MCF 10A (cell line): ENCODE results near the gene CFAP58. TPM values are rescaled to one million over a fixed set of nuclear protein-coding genes. Genes with fewer than 3 reads are reported as not detected.

Experiments
- BruUV-seq: library from RNA; stranded (reverse); fragments of 400-500 nt; replicated peaks from 2 replicates; lab custom pipeline; 2021; lab: Mats Ljungman, UMichigan
- CTCF ChIA-PET: fragments of 300-600 bp; sonication (Branson Sonifier 250); formaldehyde crosslinking; extraction: SDS; loops from one replicate; lab custom pipeline; 2021; ENCODE audit warnings: antibody characterized with exemption, inconsistent platforms; lab: Yijun Ruan, JAX
- POLR2A ChIA-PET: fragments of 300-600, 350-650 bp; sonication (Branson Sonifier 250); formaldehyde crosslinking; extraction: SDS; loops from one replicate; lab custom pipeline; 2020; ENCODE audit warnings: antibody characterized with exemption, inconsistent platforms; lab: Yijun Ruan, JAX
- DNase-seq: peaks from one replicate; pipeline ENCODE4 v3.0.0-alpha.2; 2018; ENCODE audit not compliant: unreplicated experiment
- H3K27ac Mint-ChIP-seq: one replicate; pipeline ENCODE4 v1.8.0; 2022; ENCODE audit warnings: mild to moderate bottlenecking, low read depth, mixed read lengths; ENCODE audit not compliant: unreplicated experiment
- H3K27me3 Mint-ChIP-seq: one replicate; pipeline ENCODE4 v1.8.0; 2022; ENCODE audit warnings: mixed read lengths; ENCODE audit not compliant: insufficient read depth, unreplicated experiment
- H3K36me3 Mint-ChIP-seq: one replicate; pipeline ENCODE4 v1.8.0; 2022; ENCODE audit warnings: mild to moderate bottlenecking, moderate library complexity, mixed read lengths; ENCODE audit not compliant: insufficient read depth, unreplicated experiment
- H3K4me1 Mint-ChIP-seq: one replicate; pipeline ENCODE4 v1.8.0; 2022; ENCODE audit warnings: mixed read lengths; ENCODE audit not compliant: insufficient read depth, unreplicated experiment
- H3K4me3 Mint-ChIP-seq: one replicate; pipeline ENCODE4 v1.8.0; 2022; ENCODE audit warnings: mild to moderate bottlenecking, moderate library complexity, mixed read lengths; ENCODE audit not compliant: unreplicated experiment
- H3K9me3 Mint-ChIP-seq: one replicate; pipeline ENCODE4 v1.8.0; 2022; ENCODE audit warnings: mixed read lengths; ENCODE audit not compliant: unreplicated experiment
- intact Hi-C: fragments of 100-400 bp; cut with micrococcal nuclease; formaldehyde crosslinking; loops from 2 replicates; pipeline ENCODE4 v1.14.1; 2022
- total RNA-seq: library from RNA; stranded (reverse); gene quantifications from 2 replicates; pipeline ENCODE4 v1.2.3, GENCODE V29; 2022
- TF ChIP-seq, protein P1 (sequence below): fragments of 200-600 bp; IDR thresholded peaks from one replicate; pipeline ENCODE4 v1.8.0; 2022; ENCODE audit warnings: antibody characterized with exemption, mild to moderate bottlenecking; ENCODE audit not compliant: unreplicated experiment

CFAP58 gene
- total RNA-seq, 1 experiment from 2014 or later = 0.89 TPM

DNA sequence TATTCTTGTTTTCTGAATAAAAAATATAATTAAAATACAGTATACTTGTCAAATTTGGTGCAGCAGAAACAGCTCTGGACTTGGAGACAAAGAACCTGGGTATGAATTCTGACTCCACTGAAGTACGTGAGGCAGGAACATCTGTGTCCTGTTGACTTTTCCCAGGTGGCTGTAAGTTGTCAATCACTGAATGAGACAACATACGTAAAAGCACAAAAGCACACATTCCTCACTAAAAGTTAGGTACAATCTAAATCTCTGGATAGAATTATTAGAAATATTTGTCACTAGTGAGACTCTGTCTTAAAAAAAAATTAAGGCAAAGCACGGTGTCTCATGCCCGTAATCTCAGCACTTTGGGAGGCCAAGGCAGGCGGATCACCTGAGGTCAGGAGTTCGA, 18.1 kb downstream of the CFAP58 start:
- no peaks in the 10 kb centered on the region for H3K9me3 Mint-ChIP-seq
- CTCF ChIA-PET = interaction anchor here (0.8 to 1.4 kb wide), 3 partner anchors 10 to 97 kb away, joined by 3 to 4 read pairs (median 3); no protein-coding TSS in a partner anchor

DNA sequence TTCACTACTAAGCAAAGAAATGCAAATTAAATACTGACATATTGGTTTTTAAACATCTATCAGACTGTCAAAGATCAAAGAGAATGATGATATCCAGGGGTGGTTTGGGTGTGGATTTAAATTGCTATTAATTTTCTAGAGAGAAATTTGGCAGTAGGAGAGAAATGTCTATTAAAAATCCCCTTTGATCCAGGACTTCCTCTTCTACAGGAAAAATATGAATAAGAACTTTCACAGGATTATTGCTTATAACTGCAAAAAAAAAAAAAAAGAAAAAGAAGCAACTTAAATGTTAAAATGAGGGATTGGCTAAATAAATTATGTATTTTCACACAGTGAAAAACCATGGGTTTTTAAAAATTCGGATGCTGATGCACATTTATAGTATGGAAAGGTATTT, 21.0 kb downstream of the CFAP58 start:
- intact Hi-C loops = no loop called here
- Mint-ChIP-seq H3K9me3 (no peaks in the 10 kb centered on the region), H3K27me3 (no peaks in the 10 kb centered on the region), H3K36me3 (no peaks in the 10 kb centered on the region), H3K4me3 (no peak overlapping the region), H3K4me1 (peaks cover 7% of the 10 kb centered on the region), H3K27ac (no peak overlapping the region)
- no TSS peak for BruUV-seq
- ChIA-PET POLR2A (no interaction called here), CTCF (interaction anchor here (0.7 to 1.1 kb wide), 2 partner anchors 24 to 33 kb away, joined by 4 to 6 read pairs; no protein-coding TSS in a partner anchor)
- TF ChIP-seq, protein P1, sequence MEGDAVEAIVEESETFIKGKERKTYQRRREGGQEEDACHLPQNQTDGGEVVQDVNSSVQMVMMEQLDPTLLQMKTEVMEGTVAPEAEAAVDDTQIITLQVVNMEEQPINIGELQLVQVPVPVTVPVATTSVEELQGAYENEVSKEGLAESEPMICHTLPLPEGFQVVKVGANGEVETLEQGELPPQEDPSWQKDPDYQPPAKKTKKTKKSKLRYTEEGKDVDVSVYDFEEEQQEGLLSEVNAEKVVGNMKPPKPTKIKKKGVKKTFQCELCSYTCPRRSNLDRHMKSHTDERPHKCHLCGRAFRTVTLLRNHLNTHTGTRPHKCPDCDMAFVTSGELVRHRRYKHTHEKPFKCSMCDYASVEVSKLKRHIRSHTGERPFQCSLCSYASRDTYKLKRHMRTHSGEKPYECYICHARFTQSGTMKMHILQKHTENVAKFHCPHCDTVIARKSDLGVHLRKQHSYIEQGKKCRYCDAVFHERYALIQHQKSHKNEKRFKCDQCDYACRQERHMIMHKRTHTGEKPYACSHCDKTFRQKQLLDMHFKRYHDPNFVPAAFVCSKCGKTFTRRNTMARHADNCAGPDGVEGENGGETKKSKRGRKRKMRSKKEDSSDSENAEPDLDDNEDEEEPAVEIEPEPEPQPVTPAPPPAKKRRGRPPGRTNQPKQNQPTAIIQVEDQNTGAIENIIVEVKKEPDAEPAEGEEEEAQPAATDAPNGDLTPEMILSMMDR = no peak
- DNase-seq = no peak

More for the DNA sequence above, 18.1 kb downstream of the CFAP58 start:
- BruUV-seq = no TSS peak
- Mint-ChIP-seq H3K4me1 (peaks cover 3% of the 10 kb centered on the region), H3K27me3 (no peaks in the 10 kb centered on the region), H3K27ac (no peak overlapping the region), H3K36me3 (no peaks in the 10 kb centered on the region), H3K4me3 (no peak overlapping the region)
- POLR2A ChIA-PET = no interaction called here
- no peak for DNase-seq
- intact Hi-C loops = no loop called here
- TF ChIP-seq, protein P1 = no peak

DNA sequence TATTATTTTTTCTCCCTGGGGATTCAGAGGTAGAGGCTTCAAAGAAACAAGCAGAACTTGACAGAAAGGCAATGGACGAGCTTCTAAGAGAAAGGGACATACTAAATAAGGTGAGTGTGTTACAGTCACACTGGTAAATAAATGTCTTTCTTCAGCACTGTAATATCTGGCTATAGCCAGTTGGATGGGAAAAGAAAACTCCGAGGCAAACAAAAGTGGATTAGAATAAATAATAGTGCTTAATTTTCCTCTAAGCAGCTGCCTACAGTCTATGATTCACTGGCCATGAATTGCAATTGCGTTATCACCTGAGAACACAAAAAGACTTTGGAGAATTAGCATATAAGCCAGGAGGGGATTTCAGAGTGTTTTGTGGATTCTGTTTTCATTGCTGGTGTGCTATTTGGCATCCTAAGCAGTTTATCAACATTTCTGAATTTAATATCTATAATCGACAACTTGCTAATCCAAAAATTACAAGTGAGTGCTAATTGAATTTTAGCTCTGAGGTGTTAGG, 23.2 kb downstream of the CFAP58 start:
- Mint-ChIP-seq H3K27ac (no peak overlapping the region), H3K4me3 (no peak overlapping the region), H3K4me1 (peaks cover 7% of the 10 kb centered on the region), H3K9me3 (no peaks in the 10 kb centered on the region), H3K36me3 (no peaks in the 10 kb centered on the region), H3K27me3 (no peaks in the 10 kb centered on the region)
- BruUV-seq = no TSS peak
- ChIA-PET POLR2A (interaction anchor here (0.7 kb wide), 1 partner anchor 97 kb away, joined by 3 read pairs; no protein-coding TSS in a partner anchor), CTCF (interaction anchor here (0.5 to 0.8 kb wide), 2 partner anchors 50 to 86 kb away, joined by 3 read pairs; no protein-coding TSS in a partner anchor)
- intact Hi-C loops = no loop called here
- DNase-seq = peak; percentile 17
- TF ChIP-seq, protein P1 = no peak

DNA sequence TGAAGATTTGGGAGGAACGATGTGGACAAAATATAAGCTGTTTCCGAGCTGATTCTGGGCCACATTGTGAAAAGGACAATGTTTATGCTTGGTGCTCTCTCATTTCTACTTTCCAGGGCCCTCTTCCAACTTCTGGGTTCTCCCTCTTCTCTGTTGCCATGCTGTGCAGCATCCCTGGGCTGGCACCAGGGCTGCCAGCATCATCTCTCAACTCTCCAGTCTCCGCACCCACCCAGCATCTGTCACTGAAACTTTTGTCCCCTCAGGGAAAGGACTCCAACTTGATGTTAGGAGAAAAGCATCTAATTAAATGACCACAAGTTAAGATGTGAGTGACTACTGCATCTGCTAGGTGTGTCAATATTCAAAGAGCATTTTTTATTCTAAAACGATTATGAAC, 26.7 kb downstream of the CFAP58 start:
- Mint-ChIP-seq H3K4me1 (peaks cover 7% of the 10 kb centered on the region), H3K36me3 (no peaks in the 10 kb centered on the region), H3K27ac (no peak overlapping the region), H3K9me3 (no peaks in the 10 kb centered on the region), H3K27me3 (no peaks in the 10 kb centered on the region), H3K4me3 (no peak overlapping the region)
- TF ChIP-seq, protein P1 = no peak
- no peak for DNase-seq
- ChIA-PET CTCF (interaction anchor here (0.6 to 1.4 kb wide), 3 partner anchors 26 to 30 kb away, joined by 3 read pairs; partner anchors contain the start of gene CFAP58), POLR2A (no interaction called here)
- no TSS peak for BruUV-seq
- intact Hi-C loops = no loop called here
